RWPE1 (cell line): ENCODE results near the gene INS.

Experiments
- CTCF ChIA-PET: fragments of 350-600 bp; sonication (Branson Sonifier 250); formaldehyde crosslinking; extraction: SDS; loops from one replicate; lab custom pipeline; 2021; lab: Yijun Ruan, JAX
- POLR2A ChIA-PET: fragments of 400-600 bp; formaldehyde crosslinking; extraction: SDS; loops from one replicate; lab custom pipeline; 2020; ENCODE audit warnings: antibody characterized with exemption; ENCODE audit not compliant: low non-redundant PET; lab: Yijun Ruan, JAX
- DNase-seq: peaks from one replicate; pipeline ENCODE4 v3.0.0; 2012; ENCODE audit warnings: low spot score
- H3K27ac ChIP-seq: fragments of 450-650 bp; 2 replicates; pipeline ENCODE4 v1.5.1; 2017
- CTCF ChIP-seq: fragments of 450-650 bp; conservative IDR thresholded peaks from 2 replicates; pipeline ENCODE4 v1.5.1; 2017; ENCODE audit warnings: low read depth, mild to moderate bottlenecking

INS gene

GRCh38 chr11:2134022-2135010 lies 26.7 kb downstream of the INS start:
- POLR2A ChIA-PET, result interaction anchor here (0.6 to 0.7 kb wide), 2 partner anchors 93 to 115 kb away, joined by 3 read pairs; no protein-coding TSS in a partner anchor
- H3K27ac ChIP-seq, result no peak overlapping the region
- no peak for TF ChIP-seq CTCF
- DNase-seq, result no peak
- CTCF ChIA-PET, result no interaction called here

GRCh38 chr11:2133241-2134021 lies 27.6 kb downstream of the INS start:
- ChIA-PET POLR2A (interaction anchor here (0.7 kb wide), 1 partner anchor 114 kb away, joined by 3 read pairs; no protein-coding TSS in a partner anchor), CTCF (interaction anchor here (0.6 to 1.2 kb wide), 2 partner anchors 18 to 1433 kb away, joined by 3 to 5 read pairs; no protein-coding TSS in a partner anchor)
- DNase-seq, result no peak
- no peak for TF ChIP-seq CTCF
- H3K27ac ChIP-seq, result no peak overlapping the region

- DNase-seq, result no peak
- ChIA-PET CTCF (interaction anchor here (0.6 to 1.2 kb wide), 2 partner anchors 19 to 1433 kb away, joined by 3 to 5 read pairs; no protein-coding TSS in a partner anchor), POLR2A (no interaction called here)
- TF ChIP-seq CTCF, result no peak
- no peak overlapping the region for H3K27ac ChIP-seq
Measured at GRCh38 chr11:2132874-2133240, 28.2 kb downstream of the INS start.

GRCh38 chr11:2132246-2132645 lies 28.8 kb downstream of the INS start:
- H3K27ac ChIP-seq, result no peak overlapping the region
- no peak for TF ChIP-seq CTCF
- CTCF ChIA-PET, result interaction anchor here (1.2 kb wide), 1 partner anchor 19 kb away, joined by 5 read pairs; no protein-coding TSS in a partner anchor
- POLR2A ChIA-PET, result no interaction called here
- DNase-seq, result no peak

- TF ChIP-seq CTCF, result no peak
- POLR2A ChIA-PET, result no interaction called here
- CTCF ChIA-PET, result no interaction called here
- H3K27ac ChIP-seq, result no peak overlapping the region
- no peak for DNase-seq
Measured at GRCh38 chr11:2131371-2132236, 29.4 kb downstream of the INS start.
